SK-N-MC (cell line): ENCODE measurements around the gene PPP6C.

Experiments
- EZH2 ChIP-seq: fragments of 200-600 bp; sonication (generic); IDR thresholded peaks from one replicate; pipeline ENCODE4 v1.6.1; 2017; ENCODE audit warnings: antibody characterized with exemption
- POLR2AphosphoS5 ChIP-seq: IDR thresholded peaks from 2 replicates; pipeline ENCODE4 v1.6.1; 2012; ENCODE audit warnings: mild to moderate bottlenecking, low read depth, low read length, borderline replicate concordance

GRCh38 chr9:125134976-125135375 lies 54.6 kb downstream of the PPP6C start:
- TF ChIP-seq POLR2AphosphoS5 (no peak), EZH2 (no peak)
